Skin of body (tissue), 3 donors: Measurements from ENCODE around the gene ARHGEF4. TPM values are rescaled to one million over a fixed set of nuclear protein-coding genes. Genes with fewer than 3 reads are reported as not detected.
"Not testable (repeated sequence)": the region's sequence is repeated elsewhere in the genome, so short reads cannot be mapped to it uniquely, and the experiment has no call there.

ENCODE experiments used
- DNase-seq: peaks from one replicate; lab custom pipeline; 2025; lab: John Stamatoyannopoulos, UW
- small RNA-seq: library from RNA; depleted of rRNA; stranded (forward); fragments of <200 nt; gene quantifications from one replicate; pipeline ENCODE3, GENCODE V24; 2014; ENCODE audit warnings: low replicate concordance
- total RNA-seq: library from RNA; depleted of rRNA; stranded (reverse); fragments of >200 nt; gene quantifications from one replicate; pipeline ENCODE4 v1.2.3, GENCODE V29; 2014

Gene ARHGEF4
- total RNA-seq, 1 donor from 2014 or later: 19.9 TPM

DNA sequence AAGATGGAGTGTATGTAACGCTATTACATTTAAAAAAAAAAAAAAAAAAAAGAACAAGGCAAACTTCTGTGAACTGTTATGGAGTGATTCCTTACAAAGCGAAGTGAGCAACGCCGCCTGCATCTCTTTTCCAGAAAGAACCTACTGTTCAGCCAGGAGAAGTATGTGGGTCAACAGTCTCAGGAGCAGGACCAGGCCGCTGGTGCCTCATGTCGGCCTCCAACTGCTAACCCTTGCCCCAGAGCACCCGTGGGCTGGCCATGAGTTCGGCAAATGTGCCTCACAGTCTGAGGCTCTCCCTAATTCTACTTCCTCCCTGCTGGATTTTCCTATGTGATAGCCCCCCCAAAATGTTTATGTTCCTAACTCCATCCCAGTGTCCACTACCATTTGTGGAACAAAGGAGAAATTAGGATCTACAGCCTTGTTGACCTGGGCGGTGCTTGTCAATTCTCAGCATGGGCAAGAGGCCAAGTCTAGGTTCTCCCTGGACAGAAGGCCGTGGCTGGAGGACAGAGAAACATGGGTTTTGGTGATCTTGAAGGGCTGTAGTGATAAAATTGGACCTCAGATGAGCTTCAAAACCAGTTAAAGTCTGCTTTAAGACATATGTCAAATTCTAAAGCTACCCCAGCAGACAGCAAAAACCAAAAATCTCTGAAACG lies 240.6 kb downstream of the ARHGEF4 start:
- DNase-seq: no peak

DNA sequence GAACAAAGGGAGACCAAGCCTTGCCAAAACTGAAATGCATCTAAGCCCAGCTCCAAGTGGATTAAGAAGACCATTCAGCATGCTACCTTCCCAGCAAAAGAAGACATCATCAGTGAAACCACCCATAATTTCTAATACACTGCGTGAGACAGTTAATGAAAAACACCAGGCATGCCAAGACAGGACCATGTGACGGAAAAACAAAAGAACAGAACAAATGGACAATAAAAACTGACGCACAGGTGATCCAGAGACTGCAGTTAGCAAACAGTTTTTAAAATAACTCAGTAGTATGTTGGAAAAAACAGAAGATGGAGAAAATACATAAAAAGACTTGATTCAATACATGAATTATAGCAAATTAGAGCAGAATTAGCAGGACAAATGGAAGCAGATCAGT lies 241.3 kb downstream of the ARHGEF4 start:
- DNase-seq: no peak

DNA sequence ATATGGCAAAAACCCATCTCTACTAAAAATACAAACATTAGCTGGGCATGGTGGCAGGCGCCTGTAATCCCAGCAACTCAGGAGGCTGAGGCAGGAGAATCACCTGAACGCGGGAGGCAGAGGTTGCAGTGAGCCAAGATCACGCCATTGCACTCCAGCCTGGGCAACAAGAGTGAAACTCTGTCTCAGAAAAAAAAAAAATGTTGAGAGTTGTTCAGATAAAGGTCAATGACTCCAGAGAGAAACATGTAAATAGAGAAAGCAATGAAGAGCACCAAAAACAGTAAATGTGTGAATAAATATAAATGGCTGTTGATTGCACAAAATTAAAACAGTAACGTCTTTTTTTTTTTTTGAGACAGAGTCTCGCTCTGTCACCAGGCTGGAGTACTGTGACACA lies 243.2 kb downstream of the ARHGEF4 start:
- not testable (repeated sequence) for DNase-seq

DNA sequence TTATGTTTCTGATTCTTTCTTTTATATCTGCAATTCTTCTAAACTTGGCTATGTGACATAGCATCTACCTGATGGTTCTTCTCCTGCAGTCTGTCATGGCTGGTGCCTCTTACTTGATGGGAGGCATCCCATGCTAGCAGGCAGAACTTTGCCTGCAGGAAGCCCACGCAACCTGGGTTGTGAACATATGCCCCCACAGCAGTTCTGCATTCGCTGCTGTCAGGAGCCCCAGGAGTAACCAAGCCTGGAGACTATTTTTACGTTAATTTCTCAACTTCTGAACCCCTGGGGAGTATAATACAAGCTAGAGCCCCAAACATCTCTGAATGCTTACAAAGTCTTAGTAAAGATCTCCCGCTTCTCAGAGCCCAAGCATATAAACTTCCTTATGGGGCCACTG lies 244.5 kb downstream of the ARHGEF4 start:
- no peak for DNase-seq

DNA sequence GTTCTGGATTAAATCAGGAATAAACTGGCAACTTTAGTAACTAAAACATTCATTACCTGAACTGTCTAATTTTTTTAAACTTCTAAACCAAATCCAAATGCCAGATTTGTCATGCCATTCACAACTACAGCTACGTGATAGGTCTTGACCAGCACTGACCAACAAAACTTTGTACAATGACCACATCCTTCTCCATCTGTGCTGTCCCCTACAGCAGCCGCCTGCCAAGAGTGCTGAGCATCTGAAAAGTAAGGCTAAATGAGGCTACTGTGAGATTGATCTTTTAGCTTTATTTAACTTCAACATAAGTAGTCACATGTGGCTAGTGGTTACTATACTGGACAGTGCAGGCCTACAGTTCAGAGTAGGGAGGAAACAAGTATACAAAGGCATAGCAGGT lies 248.9 kb downstream of the ARHGEF4 start:
- no peak for DNase-seq

DNA sequence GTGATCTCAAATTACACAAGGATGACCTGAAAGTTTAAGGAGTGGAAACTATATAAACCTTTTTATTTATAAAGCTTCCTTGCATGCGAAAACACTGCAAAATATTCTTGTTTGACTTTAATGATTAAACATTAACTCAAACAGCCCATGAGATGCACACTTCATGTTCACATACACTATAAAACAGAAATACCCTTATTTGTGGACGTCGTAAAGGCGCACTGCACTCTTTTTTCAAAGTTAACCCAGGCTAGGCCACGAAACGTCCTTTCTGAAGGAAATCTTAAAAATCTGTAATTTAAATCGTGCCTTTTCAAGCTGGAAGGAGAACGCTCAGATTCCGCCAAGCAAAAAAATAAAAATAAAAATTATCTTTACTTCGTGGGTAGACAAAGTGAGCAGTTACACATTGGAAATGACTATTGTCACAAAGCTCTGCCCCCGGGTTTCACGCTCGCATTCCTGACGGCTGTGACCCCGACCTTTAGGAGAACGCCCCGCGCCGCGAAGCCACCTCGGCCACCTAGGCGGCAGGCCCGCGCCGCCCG lies 255.8 kb downstream of the ARHGEF4 start:
- no peak for DNase-seq

DNA sequence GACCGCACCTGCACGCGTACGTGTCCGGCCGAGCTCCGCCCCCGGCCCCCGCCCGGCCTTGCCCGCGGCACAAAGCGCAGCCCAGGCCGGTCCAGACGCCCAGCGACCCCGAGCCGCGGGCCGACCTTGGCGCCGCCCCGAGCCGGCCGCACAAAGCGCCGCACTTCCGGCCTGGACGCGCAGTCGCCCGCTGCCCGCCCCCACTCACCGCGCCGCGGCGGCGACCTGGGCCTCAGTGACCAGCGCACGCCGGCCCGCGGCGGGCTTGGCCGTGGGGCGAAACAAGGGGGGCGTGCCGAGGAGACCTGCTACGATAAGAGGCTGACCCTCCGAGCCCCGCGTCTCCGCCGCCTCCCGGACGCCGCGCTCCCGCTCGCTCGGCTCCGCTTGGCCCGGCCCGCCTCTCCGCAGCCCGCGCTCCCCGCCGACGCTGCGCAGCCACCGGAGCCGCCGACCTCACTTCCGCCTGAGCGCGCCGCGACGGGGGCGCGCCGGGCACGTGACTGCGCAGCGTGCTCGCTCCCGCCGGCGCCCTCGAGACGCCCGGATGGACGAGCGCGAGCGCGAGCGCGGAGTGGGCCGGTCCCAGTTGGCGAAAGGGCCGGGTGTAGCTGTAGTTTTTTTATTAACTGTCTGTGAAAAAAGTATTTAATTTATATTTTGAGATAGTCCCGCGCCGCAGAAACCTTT lies 256.4 kb downstream of the ARHGEF4 start, which contains the start of gene FAM168B:
Gene FAM168B, minus strand, starts transcription at position 455 of the 690 bp plus-strand sequence. CDS start 10,814 bp downstream, outside the sequence.
- peak; percentile 90 for DNase-seq

DNA sequence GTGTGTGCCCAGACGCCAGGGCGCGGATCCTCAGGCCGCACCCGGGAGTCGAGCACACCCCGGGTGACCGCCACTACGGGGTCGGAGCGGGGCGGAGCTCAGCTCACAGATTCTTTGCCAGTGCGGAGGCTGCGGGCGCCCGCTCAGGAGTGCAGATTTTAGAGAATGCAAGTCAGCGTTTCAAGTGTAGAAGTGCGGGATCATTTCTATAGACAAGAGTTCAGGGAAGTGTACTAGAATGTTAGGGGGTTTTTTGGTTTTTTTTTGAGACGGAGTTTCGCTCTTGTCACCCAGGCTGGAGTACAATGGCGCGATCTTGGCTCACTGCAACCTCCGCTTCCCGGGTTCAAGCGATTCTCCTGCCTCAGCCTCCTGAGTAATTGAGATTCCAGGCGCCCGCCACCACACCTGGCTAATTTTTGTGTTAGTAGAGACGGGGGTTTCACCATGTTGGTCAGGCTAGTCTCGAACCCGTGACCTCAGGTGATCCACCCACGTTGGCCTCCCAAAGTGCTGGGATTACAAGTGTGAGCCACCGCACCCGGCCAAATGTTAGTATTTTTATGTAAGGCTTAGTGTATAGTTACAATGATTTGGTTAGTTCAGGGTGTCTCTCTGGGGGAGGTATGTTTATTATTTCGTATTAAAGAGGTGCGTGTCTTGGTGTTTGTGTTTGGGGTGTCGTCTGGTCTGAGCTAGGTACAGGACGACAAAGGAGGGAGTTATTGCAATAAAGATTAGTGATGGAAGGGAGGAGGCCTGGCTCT lies 257.2 kb downstream of the ARHGEF4 start:
- peak; percentile 83 for DNase-seq

DNA sequence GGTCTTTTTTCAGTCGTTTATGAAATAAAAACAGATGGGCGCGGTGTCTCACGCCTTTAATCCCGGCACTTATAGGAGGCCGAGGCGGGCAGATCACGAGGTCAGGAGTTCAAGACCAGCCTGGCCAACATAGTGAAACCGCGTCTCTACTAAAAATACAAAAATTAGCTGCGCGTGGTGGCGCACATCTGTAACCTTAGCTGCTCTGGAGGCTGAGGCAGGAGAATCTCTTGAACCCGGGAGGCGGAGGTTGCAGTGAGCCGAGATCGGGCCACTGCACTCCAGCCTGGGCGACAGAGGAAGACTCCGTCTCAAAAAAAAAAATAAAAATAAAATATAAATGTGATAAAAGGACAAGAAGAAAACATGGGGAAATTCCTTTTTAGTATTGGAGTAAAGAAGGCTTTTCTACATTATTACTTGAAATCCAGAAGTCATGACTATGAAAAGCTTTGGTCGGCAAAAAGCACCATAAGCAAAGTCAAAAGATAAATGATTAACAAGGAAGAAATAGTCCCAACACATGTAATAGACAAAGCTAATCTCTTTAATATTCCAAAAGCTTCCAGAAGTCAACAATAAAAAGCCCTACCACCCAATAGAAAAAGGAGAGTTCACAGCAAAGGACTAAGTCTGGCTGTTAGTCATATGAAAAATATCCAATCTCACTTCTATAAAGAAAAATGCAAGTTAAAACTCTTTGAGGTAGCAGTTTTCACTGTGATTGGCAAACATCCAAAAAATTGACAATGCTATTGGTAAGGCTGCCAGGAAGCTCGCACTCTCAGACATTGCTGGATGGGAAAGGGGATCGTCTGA lies 258.0 kb downstream of the ARHGEF4 start:
- DNase-seq: no peak

Small RNAs within 50 kb of the gene (small RNA-seq; reads per million reads assigned to genes)
- gene RF00423: not detected

Other genes with a start within 250 kb of the ARHGEF4 start
- gene CFC1, start 237.3 kb upstream of the ARHGEF4 start, total RNA-seq: not detected
- 0.10 TPM for gene POTEJ, start 225.5 kb upstream of the ARHGEF4 start, total RNA-seq
- not detected for gene GPR148, start 107.8 kb upstream of the ARHGEF4 start, total RNA-seq
- gene AMER3, start 81.4 kb upstream of the ARHGEF4 start, total RNA-seq: under 0.01 TPM